22Rv1 (cell line): Measurements from ENCODE around the gene TSC1.

Experiments
- H3K27ac ChIP-seq: fragments of 450-650 bp; 2 replicates; pipeline ENCODE4 v1.5.1; 2017
- CTCF ChIP-seq: fragments of 450-650 bp; IDR thresholded peaks from 2 replicates; pipeline ENCODE4 v1.5.1; 2017; ENCODE audit warnings: mild to moderate bottlenecking
- ZFX ChIP-seq: fragments of 450-650 bp; IDR thresholded peaks from 2 replicates; pipeline ENCODE4 v1.6.1; 2017; ENCODE audit warnings: antibody characterized with exemption, borderline replicate concordance

The TSC1 gene

GRCh38 chr9:132983491-132984201 lies 39.2 kb upstream of the TSC1 start:
- H3K27ac ChIP-seq = no peak overlapping the region
- TF ChIP-seq CTCF = no peak
- no peak for TF ChIP-seq ZFX

- TF ChIP-seq ZFX = no peak
- TF ChIP-seq CTCF = no peak
- H3K27ac ChIP-seq = no peak overlapping the region
Measured at GRCh38 chr9:132982458-132982857, 38.0 kb upstream of the TSC1 start.

- TF ChIP-seq CTCF (no peak), ZFX (no peak)
Measured at GRCh38 chr9:132980157-132980556, 35.7 kb upstream of the TSC1 start.

GRCh38 chr9:132978451-132979131 lies 34.2 kb upstream of the TSC1 start, which contains the start of gene GFI1B:
TSS of gene GFI1B (plus strand) at chr9:132978694. CDS start at chr9:132986679, 7,985 bp downstream.
- H3K27ac ChIP-seq = no peak within 1 kb of the TSS
- TF ChIP-seq ZFX (no peak), CTCF (no peak)

More at GRCh38 chr9:132980157-132980556, 35.7 kb upstream of the TSC1 start:
- no peak overlapping the region for H3K27ac ChIP-seq

GRCh38 chr9:132978112-132978450 lies 33.7 kb upstream of the TSC1 start:
- TF ChIP-seq ZFX (no peak), CTCF (no peak)
- H3K27ac ChIP-seq = no peak overlapping the region

- H3K27ac ChIP-seq = no peak overlapping the region
- TF ChIP-seq ZFX = no peak
- TF ChIP-seq CTCF = no peak
Measured at GRCh38 chr9:132976571-132976970, 32.2 kb upstream of the TSC1 start.

- no peak for TF ChIP-seq ZFX
- TF ChIP-seq CTCF = no peak
- H3K27ac ChIP-seq = no peak overlapping the region
Measured at GRCh38 chr9:132975961-132976360, 31.5 kb upstream of the TSC1 start.
